ENCODE results near the gene PRTFDC1.
A peak's percentile ranks its signal among the peaks of the same experiment; 100 is the strongest.
"Not testable (repeated sequence)": the region's sequence is repeated elsewhere in the genome, so short reads cannot be mapped to it uniquely, and the experiment has no call there.

PRTFDC1 gene

DNA sequence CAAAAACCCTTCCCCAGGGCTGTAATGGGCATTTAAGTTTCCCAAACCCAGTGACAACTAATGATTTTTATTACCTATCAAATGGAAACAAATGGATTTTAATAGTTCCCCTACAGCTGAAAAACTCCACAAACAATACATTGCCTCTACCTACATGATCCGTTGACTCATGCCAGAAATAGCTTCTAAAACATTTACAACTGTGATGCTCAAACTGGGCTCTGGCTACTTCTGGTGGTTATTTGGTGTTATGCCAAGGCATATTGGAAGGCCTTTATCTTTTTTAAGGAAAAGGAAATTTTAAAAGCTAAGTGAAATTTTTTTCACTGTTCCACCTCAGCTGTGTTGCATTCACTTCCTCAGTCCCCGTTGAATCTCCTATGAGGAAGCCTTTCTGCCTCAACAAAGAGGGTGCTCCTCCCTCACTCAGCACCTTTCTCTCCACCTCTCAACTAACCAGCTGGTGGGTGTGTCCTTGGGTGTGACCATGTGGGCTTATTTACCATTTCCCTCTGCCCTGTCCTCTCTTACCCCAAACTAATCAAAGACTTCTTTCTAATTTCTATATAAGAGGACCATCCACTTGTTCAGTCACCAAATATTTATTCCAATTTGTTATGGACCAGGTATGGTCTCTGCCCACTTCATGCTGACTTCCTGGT lies 82.9 kb downstream of the PRTFDC1 start:
- no peak for FAIRE-seq

DNA sequence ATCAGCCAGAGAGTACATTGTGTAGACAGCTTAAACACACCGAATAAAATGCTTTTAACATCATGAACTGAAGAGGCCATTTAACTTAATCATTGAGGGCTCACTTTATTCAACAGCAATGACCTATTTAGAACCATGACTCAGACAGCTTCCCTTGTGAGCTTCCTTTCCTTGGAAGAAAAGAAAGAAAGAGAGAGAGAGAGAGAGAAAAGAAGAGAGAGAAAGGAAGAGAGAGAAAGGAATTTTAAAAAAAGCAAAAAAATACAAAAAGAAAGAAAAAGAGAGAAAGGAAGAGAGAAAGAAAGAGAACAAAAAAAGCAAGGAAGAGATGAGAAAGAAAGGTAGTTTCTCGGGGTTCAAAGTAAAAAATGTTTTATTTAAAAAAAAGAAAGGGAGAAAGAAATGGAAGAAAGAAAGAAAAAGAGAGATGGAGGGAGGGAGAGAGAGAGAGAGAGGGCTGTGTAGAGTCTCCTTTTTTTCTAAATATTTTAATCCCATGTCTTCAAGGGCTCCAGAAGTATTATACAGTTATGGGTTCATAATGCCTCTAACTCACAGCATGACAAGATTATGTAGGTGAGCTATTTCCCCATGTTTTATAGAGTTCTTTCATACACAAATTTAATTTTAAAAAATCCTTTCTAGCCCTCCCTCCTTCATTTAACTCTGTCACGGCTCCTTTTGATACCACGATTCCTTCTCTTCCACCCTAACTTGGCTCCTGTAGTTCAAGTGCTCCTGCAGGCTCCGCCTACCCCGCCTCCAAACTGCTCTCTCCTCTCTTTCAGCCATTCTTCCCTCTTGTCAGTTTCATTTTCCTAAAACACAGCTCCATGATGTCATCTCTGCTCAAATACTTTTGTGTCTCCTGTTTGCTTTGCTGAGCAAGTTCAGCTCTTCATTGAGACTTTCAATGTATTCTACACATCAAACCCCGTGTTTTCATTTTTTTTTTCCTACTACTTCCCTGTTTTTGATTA lies 85.5 kb downstream of the PRTFDC1 start:
- FAIRE-seq: no peak

DNA sequence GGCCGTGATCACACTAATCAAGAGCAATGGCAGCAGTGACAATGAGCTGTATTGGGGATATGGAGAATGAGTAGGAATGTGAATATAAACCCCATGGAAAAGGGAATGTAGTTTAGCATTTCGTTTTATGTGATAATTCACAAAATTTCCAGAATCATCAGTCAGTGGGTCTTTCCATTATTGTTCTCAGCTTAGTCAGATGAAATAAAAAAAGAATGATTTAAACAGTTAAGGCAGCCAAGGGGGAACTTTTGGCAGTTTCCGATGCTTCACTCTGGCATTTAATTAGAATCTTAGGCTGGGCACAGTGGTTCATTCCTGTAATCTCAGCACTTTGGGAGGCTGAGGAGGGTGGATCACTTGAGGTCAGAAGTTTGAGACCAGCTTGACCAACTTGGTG lies 86.6 kb downstream of the PRTFDC1 start:
- FAIRE-seq: no peak

DNA sequence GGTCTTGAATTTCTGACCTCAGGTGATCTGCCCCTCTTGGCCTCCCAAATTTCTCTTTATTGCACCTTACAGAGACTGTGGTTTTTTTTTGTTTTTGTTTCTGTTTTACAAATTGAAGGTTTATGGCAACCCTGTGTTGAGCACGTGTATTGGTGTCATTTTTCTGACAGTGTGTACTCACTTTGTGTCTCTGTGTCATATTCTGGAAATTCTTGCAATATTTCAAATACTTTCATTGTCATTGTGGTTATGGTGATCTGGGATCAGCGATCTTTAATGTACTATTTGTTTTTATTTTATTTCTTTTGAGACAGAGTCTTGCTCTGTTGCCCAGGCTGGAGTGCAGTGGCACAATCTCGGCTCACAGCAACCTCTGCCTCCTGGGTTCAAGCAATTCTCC lies 89.8 kb downstream of the PRTFDC1 start:
- no peak for FAIRE-seq

DNA sequence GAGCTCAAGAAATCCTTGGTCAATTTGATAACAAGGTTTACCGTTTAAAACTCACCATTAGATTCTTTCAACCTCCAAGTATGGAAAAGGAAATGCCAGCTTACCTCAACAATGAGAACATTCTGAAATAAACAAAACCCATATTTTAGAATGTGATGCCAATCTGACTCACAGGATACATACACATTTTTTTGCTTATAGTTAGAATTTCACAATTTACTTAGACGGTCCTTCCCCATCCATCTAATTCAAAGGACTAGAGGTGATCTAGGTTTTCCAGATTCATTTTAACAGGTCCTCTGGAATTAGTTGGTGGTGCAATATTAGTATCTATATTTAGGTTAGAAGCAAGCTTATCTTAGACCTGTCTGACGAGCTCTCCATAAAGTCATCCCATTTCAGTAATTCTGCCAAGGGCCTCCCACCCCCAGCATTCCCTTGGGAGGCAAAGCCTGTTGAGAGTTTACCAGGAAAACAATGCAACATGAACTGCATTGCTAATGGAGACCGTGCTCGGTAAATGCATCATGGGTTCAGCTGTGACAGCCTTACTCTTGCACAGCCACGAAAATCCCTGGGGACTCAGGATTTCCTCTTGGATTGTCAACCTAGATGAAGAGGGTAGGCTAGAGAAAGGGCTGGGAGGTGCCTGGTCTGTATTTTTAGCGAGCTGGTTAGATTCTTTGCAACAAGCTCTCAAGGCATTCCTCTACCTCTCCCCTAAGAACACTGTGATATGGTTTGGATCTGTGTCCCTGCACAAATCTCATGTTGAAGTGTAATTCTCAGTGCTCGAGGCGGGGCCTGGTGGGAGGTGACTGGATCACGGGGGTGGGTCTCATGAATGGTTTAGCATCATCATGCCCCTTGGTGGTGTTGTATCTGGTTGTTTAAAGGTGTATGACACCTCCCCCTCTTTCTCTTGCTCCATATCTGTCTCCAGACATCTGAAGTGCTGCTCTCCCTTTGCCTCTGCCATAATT lies 93.8 kb downstream of the PRTFDC1 start:
- FAIRE-seq: no peak

DNA sequence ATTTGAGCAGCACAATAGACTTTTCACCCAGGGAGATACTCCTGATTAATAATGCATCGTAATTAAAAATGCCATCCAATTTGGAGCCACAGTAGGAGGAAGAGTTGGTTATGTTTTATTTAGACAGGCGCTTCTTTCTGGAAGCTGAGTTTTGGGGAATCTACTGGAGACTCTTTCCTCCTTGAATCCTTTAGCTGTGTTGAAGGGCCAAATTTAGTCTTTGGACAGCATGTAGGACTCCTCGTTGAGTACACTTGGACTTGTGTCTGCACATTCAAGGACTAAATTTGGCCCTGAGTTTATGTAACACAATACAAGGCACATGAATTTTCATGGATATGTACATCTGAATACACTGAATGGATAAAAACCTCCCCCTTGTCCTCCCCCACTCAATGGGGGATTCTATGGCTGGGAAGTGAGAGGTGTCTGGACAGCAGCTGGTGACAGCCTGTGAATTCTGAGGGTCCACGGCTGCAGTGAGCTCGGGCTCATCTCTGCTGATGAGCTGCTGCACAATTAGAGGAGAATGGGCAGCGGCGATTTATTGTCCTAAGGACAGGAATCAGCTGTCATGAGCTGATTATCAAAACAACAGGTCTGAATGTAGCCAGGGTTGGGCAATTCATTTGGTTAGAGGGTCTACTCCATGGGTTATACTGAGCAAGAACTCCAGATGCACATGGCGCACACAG lies 95.2 kb downstream of the PRTFDC1 start:
- no peak for FAIRE-seq

DNA sequence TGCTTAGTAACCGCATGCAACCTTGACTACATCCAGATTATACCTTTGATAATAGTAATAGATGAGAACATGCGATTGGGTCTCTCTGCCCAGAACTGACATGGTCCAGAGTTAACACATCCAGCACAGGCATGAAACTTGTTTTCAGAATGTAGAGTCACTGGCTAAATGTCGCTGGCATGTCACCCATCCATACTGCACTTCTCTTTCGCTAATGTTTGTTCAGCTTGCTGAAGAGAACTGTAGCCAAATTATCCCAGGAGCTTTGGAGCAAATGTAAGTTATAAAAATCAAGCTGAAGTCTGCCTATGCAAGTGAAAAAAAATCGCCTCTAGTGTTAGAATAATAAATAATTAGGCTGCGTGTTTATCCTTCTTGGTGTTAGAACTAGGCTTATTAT lies 98.2 kb downstream of the PRTFDC1 start:
- FAIRE-seq: no peak

DNA sequence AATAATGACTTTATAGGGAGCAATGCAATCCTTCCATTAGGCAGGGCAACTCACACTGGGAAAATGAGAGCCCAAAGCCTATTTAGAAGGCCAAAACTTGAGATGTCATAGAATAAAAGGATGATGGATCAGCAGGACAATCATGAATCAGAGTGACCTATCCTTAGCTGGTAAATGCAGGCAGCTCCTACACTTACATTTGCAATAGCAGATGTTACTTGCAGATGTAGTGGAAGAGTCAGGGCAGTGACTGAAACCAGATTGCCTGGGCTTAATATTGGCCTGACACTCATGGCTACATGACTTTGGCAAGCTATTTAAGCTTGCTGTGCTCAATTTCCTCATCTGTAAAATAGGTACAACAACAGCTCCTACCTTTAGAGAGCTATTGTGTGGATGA lies 98.7 kb downstream of the PRTFDC1 start:
- FAIRE-seq: no peak

DNA sequence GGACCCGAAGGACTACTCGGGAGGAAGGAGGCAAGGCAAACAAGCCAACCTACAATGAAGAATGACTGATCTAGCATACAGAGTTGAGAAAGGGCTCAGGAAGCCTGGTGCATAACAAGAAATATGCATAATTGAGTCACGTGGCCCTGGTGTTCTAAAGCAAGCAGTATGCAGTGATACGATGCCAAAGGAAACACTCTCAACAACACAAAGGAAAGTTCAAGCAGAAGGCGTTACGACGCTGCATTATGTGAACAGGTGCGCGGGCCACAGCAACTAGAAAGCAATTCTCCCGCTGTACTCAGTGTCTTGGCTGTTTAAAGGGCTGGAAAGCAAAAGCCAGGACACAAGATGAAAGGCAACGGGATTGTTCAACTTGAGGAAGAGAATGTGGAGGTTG lies 100.8 kb downstream of the PRTFDC1 start:
- no peak for FAIRE-seq

DNA sequence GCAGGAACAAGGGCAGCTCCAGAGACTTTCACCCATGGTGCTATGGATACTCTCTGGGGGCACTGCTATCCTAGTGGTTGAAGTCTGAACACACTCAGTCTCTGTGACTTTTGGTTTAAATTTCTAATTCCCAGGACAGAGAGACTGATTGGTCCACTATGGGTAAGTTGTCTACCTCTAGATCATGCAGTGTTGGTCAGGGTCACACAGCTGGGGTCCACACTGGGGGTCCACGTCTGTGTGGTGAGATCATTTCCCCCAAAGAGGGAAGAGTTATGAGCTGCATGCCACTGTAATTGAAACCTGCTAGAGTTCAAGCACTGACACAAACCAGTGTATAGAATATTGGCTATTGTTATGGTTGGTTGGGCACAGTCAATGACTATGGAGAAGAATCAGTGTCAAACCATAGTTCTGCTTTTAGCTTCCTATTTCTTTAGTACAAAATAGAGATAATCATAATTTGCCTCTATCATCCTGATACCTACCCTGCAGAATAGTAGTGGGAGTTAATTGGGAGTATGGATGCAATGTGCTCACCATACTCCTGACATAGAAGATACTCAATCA lies 101.6 kb downstream of the PRTFDC1 start:
- no peak for FAIRE-seq

DNA sequence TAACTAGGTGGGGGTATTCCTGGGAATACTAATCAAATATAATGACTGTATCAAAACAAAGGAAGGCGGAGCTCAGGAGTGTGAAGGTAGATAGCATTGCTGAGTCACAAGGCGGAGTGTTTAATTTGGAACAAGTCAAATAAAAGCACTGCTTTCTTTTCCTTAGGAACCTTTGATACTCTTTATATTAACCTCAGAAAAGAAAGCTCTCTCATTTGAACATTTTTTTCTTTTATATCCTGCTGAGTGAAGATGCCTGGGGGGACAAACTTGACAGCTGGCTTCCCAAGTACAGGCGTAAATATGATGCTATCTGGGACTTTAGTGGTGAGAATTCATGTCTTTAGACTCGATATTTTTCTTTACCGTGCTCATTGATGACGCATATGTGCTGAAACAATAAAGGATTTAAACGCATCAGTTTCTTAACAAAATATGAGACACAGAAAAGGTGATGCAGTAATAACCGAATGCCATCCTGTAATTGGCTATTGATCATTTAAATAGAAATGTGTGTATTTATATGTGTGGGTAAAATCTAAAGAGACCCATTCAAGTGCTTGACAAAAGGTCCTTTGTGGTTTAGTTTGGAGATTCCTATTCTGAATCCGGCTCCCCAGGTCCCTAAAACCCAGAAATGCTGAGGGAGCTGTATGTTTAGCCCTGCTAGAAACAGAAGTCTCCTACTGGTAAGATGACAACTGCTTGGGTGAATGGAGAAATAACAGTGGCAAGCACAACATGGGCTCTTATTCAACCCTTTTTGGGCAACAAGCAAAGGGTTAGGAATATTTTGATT lies 102.7 kb downstream of the PRTFDC1 start:
- no peak for FAIRE-seq

DNA sequence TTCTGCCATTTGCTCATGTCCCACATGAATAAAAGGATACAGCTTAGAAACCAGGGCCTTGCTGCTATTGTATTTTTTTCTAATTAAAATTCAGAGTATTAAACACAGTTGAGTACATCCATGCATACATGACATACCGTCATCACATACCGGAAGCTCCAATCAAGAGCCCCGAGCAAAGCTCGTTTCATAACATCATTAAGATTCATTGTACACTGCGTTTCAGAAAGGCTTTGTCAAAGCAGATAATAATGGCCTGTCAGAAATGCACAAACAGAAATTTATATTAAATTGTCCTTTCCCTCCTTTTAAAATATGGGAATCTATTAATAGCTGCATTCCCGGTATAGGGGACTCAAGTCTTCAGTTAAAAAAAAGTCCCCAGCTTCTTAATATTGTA lies 103.4 kb downstream of the PRTFDC1 start:
- FAIRE-seq: no peak

DNA sequence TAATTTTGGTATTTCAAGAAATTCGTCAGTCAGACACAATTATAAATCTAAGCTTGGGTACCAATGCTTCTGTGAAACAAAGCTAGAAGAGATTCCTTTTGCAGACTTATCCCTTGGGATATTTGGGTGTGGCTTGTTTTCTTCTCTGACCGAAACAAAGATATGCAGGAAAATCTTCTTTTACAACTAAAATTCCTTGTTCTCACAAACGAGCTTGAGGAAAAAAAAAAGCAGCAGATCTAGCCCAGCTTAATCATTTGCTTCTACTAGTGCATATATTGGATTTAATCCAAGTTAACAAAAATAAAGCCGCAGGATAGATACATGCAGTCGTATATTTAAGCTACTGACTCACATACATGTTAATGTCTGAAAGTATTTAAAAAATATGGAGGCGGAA lies 104.2 kb downstream of the PRTFDC1 start:
- peak; percentile 8 for FAIRE-seq

DNA sequence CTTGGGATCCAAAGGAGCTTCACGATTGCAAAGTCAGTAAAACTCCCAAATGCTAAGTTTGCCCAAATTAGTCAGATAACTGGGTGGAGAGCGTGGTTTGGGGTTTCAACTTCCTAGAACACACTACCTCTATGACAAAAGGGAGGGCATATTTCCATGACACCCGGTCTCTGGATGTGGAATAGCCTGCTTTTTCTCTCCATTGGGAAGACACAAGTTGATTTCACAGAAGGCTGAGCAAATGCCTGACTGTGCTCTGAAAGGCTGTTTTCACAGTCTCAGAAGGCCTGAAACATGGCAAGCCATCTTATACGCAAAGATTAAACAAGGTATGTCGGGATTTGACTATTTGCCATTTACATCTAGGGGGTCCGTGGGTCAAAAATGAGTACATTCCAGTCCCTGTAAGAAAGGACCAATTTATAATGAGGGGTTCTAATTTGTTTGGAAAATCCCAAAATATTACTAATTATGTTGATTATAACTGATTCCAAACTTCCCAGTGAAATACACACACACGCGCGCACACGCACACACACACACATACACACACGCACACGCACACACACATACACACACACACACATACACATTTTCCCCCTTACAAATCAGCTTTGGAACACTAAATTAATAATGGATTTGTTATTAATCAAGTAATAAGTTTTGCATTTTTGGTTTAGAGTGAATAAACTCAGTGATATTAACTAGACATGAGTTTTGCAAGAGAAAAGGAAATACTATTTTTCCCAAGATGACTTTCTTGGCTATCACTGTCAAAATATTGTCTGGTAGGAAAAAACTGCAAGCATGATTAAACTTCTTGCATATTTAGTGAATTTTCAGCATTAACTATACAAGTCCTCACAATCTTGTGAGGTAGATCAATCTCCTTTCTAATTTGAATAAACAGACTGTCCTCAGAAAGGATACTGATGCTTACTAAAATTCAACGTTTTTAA lies 105.0 kb downstream of the PRTFDC1 start:
- FAIRE-seq: no peak

DNA sequence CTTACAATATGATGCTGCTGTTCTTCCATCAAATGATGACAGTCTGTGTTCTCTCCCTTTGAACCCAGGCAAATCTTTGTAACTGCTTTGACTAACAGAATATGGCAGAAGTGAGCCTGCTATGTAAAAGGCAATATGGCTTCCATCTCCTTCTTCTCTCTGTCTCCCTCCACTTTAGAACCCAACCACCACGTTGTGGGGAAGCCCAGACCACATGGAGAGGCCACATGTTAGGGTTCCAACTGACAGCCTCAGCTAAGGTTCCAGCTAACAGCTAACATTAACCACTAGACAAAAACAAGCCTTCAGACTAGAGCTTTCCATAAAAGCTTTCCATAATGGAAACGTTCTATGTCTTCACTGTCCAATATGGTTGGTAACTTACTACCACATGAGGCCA lies 107.7 kb downstream of the PRTFDC1 start:
- no peak for FAIRE-seq

DNA sequence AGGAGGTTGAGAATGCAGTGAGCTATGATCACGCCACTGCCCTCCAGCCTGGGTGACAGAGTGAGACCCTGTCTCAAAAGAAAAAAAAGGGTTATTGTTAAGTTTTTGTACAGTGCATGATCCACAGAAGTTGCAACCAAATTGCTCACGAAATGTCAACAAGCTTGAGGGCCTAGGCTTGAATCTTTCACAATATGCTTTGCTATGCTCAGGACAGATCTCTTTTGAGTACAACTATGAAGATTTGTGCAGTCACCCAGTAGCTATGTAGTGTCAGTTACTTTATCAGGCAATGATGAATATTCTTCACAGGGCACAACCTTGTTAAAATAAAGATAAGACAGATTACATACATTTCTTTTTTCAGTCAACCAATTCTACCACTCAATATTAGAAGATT lies 109.2 kb downstream of the PRTFDC1 start:
- FAIRE-seq: no peak

DNA sequence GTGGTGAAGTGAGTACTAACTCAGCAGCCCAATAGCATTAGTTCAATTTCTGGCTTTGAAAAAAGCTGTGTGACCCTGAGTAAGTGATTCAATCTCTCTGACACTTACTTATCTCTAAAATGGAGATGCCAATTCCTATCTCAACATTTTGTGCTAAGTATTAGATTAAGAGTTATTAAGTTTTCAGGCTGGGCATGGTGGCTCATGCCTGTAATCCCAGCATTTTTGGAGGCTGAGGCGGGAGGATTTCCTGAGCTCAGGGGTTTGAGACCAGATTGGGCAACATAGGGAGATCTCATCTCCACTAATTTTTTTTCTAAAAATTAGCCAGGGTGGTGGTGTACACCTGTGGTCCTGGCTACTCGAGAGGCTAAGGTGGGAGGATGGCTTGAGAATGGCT lies 109.5 kb downstream of the PRTFDC1 start:
- no peak for FAIRE-seq

DNA sequence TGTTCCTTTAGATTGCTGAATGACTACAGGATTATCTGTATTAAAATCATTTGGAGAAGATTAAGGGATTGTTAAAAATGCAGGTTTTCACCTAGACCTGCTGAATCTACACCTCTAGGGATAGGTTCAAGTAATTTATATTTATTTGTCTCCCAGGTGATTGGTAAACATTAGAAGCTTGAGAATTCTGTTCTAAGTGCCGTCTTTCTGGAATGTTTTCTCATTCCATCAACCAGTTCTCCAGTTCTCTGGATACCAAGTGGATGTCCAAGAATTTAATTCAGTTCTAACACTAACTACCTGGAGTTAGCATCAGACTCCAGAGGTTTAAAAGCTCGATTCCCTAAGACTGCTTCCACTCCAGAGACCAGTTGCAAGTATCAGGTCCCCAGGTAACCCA lies 110.9 kb downstream of the PRTFDC1 start:
- no peak for FAIRE-seq

DNA sequence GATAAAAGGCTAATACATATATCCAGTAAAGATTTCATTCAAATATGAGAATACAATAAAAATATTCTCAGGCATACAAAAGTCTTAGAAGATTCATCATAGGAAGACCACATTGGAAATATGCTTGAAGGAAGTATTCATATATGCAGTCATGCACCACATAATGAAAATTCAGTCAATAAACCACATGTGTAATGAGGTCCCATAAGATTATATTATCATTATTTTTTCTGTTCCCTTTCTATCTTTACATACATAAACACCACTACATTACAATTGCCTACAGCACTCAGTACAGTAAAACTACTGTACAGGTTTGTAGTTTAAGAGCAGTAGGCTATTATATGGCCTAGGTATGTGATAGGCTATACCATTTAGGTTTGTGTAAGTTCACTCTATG lies 111.6 kb downstream of the PRTFDC1 start:
- FAIRE-seq: no peak

DNA sequence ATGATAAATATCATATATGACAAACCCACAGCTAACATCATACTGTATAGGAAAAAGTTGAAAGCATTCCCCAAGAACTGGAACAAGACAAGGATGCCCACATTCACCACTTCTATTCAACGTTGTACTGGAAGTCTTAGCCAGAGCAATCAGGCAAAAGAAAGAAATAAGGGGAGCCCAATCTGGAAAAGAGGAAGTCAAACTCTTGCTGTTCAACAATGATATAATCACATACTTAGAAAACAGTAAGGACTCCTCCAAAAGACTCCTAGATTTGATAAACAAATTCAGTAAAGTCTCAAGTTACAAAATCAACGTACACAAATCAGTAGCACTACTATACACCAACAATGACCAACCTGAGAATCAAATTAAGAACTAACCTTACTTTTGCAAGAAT lies 114.6 kb downstream of the PRTFDC1 start:
- not testable (repeated sequence) for FAIRE-seq
